ENCODE results near the gene TRIP12.
"Not testable (repeated sequence)": the region's sequence is repeated elsewhere in the genome, so short reads cannot be mapped to it uniquely, and the experiment has no call there.

TRIP12 gene

DNA sequence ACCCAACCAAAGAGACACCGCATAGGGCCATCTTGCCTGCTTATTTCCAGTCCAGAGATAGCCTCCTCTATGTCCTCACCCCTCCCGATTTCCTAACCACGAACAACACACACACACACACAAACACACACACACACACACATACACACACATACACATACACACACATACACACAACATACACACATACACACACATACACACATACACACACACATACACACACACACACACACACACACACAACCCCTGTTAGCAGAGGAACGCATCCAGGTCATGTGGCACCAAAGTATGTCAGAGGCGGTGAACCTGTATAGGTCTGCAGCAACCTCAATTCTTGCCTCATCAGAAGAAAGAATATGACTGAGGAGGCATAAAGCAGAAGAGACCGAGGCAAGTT is 188.9 kb downstream of the TRIP12 start:
- Mint-ChIP-seq H3K4me3 (no peak overlapping the region), H3K27me3 (no peaks in the 10 kb centered on the region), H3K27ac (no peak overlapping the region), H3K4me1 (peaks cover 11% of the 10 kb centered on the region), H3K9me3 (peaks cover 10% of the 10 kb centered on the region), H3K36me3 (no peaks in the 10 kb centered on the region)
- no peak for DNase-seq
- CTCF ChIA-PET = no interaction called here

DNA sequence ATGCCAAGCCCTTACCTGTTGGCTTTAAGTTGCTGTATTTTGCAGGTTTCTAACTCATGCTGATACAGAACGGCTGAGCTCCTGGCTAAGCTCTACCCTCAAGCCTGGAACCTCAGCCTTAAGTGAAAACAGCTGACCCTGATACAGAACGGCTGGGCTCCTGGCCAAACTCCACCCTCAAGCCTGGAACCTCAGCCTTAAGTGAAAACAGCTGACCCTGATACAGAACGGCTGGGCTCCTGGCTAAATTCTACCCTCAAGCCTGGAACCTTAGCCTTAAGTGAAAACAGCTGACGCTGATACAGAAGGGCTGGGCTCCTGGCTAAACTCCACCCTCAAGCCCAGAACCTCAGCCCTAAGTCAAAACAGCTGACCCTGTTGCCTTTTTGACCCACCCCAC is 189.9 kb downstream of the TRIP12 start:
- Mint-ChIP-seq H3K4me3 (no peak overlapping the region), H3K4me1 (peaks cover 11% of the 10 kb centered on the region), H3K27me3 (no peaks in the 10 kb centered on the region), H3K9me3 (peaks cover 2% of the 10 kb centered on the region), H3K36me3 (no peaks in the 10 kb centered on the region), H3K27ac (no peak overlapping the region)
- CTCF ChIA-PET = interaction anchor here (0.7 kb wide), 1 partner anchor 1722 kb away, joined by 3 read pairs; no protein-coding TSS in a partner anchor
- no peak for DNase-seq

DNA sequence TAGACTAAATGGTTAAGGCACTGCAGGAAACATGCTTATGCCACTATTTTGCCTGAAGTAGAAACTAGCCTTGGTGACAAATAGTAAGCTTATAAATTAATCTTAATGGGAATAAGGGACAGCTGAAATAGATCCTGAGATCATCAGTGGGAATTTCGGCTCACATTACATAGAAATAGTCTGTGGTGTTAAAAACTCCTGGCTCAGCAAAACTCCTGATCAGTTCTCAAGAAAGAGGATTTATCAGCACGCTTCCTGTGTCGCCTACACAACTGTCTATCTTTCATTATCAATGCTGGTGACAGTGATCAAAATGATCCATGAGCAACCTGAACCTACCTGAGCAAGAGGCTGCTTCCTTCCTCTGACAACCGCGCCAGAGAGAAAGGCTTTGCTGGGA is 190.4 kb downstream of the TRIP12 start:
- Mint-ChIP-seq H3K27me3 (no peaks in the 10 kb centered on the region), H3K9me3 (no peaks in the 10 kb centered on the region), H3K27ac (no peak overlapping the region), H3K36me3 (no peaks in the 10 kb centered on the region), H3K4me3 (no peak overlapping the region), H3K4me1 (peaks cover 11% of the 10 kb centered on the region)
- no peak for DNase-seq
- CTCF ChIA-PET = no interaction called here

DNA sequence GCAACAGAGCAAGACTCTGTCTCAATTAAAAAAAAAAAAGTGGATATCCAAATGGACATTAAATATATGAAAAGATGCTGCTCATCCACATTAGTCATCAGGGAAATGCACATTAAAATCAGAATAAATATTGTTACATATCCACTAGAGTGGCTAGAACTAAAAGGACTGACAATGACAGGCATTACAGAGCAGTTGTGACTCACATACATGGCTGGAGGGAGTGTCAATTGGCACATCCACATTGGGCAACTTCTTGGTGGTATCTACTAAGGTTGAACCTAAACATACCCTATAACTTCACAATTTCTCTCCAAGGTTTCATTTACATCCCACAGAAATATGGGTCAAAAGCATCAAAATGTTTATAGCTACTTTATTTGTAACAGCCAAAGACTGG is 193.4 kb downstream of the TRIP12 start:
- DNase-seq = no peak
- CTCF ChIA-PET = no interaction called here
- Mint-ChIP-seq H3K9me3 (no peaks in the 10 kb centered on the region), H3K27ac (no peak overlapping the region), H3K27me3 (peaks cover 6% of the 10 kb centered on the region), H3K36me3 (no peaks in the 10 kb centered on the region), H3K4me1 (peaks cover 5% of the 10 kb centered on the region), H3K4me3 (no peak overlapping the region)

DNA sequence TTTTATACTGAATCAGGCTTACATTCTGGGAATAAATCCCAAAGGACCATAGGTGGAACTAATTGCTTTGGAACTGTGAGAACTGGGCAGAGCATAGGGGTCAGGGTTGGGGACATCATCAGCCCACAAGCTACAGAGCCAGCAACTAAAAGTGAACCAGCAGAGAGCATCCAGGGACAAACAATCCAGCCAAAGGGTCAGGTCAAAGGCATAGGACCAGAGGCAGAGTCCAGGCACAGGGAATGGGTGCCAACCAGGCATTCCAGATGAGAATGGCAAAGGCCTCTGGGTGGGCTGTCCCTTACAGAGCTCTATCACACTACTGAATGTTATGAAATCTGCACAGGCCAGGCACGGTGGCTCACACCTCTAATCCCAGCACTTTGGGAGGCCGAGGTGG is 195.2 kb downstream of the TRIP12 start:
- Mint-ChIP-seq H3K4me1 (peaks cover 4% of the 10 kb centered on the region), H3K4me3 (no peak overlapping the region), H3K27me3 (peaks cover 6% of the 10 kb centered on the region), H3K9me3 (no peaks in the 10 kb centered on the region), H3K27ac (no peak overlapping the region), H3K36me3 (no peaks in the 10 kb centered on the region)
- CTCF ChIA-PET = interaction anchor here (0.8 kb wide), 1 partner anchor 15 kb away, joined by 3 read pairs; no protein-coding TSS in a partner anchor
- no peak for DNase-seq

DNA sequence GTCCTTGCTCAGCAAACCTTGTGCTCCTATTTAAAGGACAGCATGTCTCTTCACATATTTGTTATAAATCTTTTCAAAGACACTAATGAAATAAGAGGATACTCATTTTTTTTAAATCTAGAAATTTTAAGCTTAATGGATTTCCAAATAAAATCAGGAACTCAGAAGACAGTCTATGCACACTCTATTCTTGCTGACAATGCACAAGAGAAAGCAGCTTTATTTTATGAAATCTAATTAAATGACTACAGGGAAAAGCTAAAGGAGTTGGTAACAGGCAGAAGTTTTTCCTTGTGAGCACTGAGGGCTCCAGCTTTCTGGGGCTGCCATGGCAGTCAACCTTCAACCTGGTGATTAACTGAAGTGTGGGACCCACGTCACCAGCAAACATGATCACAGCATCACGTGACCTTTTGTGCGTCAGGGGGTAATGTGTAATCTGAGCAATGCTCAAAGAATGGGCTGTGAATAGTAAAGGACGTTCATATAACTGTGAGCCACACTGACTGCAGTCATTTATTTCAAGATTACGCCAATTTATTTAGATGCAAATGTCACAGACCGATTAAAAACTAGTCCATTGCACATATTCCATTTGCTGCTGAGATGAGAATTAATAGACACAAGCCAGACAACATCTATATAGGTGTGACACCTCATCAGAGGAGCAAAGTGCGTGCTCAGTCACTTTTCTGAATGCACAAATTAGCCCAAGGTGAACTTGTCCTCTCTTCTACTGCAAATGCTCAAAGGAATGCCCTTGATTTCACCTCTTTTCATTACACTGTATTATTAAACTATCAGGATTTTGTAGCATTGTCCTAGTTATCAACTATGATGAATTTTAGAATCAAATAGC is 195.9 kb downstream of the TRIP12 start:
- DNase-seq = no peak
- Mint-ChIP-seq H3K4me3 (no peak overlapping the region), H3K27ac (no peak overlapping the region), H3K9me3 (no peaks in the 10 kb centered on the region), H3K36me3 (no peaks in the 10 kb centered on the region), H3K4me1 (peaks cover 4% of the 10 kb centered on the region), H3K27me3 (peaks cover 7% of the 10 kb centered on the region)
- CTCF ChIA-PET = interaction anchor here (0.8 to 1.0 kb wide), 2 partner anchors 14 to 56 kb away, joined by 3 read pairs; no protein-coding TSS in a partner anchor

DNA sequence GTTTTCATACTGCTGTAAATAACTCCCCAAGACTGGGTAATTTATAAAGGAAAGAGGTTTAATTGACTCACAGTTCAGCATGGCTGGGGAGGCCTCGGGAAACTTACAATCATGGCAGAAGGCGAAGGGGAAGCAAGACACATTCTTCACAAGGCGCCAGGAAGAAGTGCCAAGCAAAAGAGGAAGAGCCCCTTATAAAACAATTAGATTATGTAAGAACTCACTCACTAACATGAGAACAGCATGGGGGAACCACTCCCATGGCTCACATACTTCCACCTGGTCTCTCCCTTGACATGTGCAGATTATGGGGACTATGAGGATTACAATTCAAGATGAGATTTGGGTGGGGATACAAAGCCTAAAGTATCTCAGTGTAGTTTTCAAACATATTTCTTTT is 198.6 kb downstream of the TRIP12 start:
- peaks cover 19% of the 10 kb centered on the region for H3K27me3 Mint-ChIP-seq
- H3K36me3 Mint-ChIP-seq, DNase-seq, CTCF ChIA-PET, H3K9me3 Mint-ChIP-seq, H3K4me1 Mint-ChIP-seq, H3K27ac Mint-ChIP-seq, H3K4me3 Mint-ChIP-seq: not testable (repeated sequence)

DNA sequence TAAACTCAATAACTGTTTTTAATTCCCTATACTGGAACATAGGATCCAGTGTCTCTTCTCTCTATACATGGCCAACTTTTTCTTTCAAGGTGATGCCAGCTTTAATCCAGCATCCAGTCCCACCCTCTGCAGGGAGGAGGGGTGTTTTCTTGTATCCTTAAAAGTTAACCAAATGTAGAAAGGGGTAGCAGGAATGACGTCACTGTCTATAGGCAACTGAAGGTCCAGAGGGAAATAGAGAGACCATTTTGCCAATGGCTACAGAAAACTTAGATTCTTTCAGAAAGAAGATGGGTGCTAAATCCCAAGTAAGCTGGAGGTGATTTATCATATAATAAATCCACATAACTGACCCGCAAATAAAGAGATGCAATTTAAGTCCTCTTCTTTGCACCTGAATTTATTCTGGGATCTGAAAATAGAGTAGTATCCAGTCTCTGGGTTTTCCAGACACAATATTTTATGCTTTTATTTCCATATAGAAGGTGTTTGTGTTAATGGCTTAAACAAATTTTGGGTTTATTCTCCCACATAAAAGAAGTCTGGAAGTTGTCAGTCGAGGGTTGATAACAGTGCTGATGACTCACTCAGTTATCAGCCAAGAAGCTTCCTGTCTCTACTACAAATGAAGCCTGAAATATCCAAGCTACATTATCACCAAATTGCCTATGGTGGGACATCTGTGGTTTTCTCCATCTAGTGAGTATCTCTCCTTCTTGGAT is 201.7 kb downstream of the TRIP12 start:
- CTCF ChIA-PET = interaction anchor here (1.2 kb wide), 1 partner anchor 10 kb away, joined by 3 read pairs; no protein-coding TSS in a partner anchor
- H3K9me3 Mint-ChIP-seq = no peaks in the 10 kb centered on the region
- H3K27me3 Mint-ChIP-seq = peaks cover 44% of the 10 kb centered on the region
- H3K36me3 Mint-ChIP-seq = no peaks in the 10 kb centered on the region
- no peak overlapping the region for H3K27ac Mint-ChIP-seq
- peaks cover 9% of the 10 kb centered on the region for H3K4me1 Mint-ChIP-seq
- DNase-seq = no peak
- no peak overlapping the region for H3K4me3 Mint-ChIP-seq

DNA sequence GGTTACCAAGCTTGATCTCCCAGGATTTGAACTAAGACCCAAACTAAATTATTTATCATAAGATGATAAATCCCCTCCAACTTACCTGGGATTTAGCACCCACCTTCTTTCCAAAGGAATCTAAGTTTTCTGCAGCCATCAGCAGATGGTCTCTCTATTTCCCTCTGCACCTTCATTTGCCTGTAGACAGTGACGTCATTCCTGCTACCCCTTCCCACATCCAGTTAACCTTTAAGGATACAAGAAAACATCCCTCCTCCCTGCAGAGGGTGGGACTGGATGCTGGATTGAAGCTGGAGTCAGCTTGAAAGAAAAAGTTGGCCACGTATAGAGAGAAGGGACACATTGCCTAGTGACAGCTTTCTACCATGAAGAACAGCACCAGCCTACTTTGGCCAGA is 203.8 kb downstream of the TRIP12 start:
- no peak overlapping the region for H3K27ac Mint-ChIP-seq
- H3K27me3 Mint-ChIP-seq = peaks cover 55% of the 10 kb centered on the region
- DNase-seq = no peak
- no peak overlapping the region for H3K4me3 Mint-ChIP-seq
- H3K4me1 Mint-ChIP-seq = peaks cover 5% of the 10 kb centered on the region
- no peaks in the 10 kb centered on the region for H3K9me3 Mint-ChIP-seq
- CTCF ChIA-PET = no interaction called here
- no peaks in the 10 kb centered on the region for H3K36me3 Mint-ChIP-seq

DNA sequence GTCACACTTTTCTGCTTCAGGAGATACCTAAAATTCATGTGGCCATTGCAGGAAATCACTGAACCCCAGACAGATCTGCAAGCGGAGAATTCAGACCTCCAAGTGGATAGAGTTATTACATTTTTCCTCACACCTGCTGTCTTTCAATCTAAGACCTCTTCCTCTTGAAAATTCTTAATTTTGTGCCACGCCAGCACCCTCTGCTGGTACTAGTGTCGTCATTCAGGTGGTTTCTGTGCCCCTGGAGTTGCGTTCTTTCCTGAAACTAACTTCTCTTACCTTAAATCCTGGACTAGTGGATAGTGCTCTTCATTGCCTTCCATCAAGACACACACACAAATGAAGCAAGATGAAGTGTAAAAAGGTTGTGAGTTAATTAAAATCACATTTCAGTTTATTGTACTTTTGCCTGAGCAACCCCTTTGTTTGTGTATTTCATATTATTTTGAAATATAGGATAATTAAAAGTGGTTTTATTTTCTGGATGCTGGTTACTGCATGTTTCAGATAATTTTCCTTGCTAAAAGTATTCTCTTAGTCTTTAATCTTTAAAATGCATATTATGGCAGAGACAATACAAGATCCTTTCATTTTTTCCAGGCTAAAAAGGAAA is 205.8 kb downstream of the TRIP12 start:
- no peak overlapping the region for H3K27ac Mint-ChIP-seq
- peak; percentile 54 for DNase-seq
- CTCF ChIA-PET = interaction anchor here (1.2 kb wide), 1 partner anchor 1825 kb away, joined by 4 read pairs; no protein-coding TSS in a partner anchor
- no peaks in the 10 kb centered on the region for H3K36me3 Mint-ChIP-seq
- H3K4me1 Mint-ChIP-seq = peaks cover 5% of the 10 kb centered on the region
- peak overlapping the region; percentile 16 for H3K4me3 Mint-ChIP-seq
- H3K9me3 Mint-ChIP-seq = no peaks in the 10 kb centered on the region
- peaks cover 74% of the 10 kb centered on the region for H3K27me3 Mint-ChIP-seq

DNA sequence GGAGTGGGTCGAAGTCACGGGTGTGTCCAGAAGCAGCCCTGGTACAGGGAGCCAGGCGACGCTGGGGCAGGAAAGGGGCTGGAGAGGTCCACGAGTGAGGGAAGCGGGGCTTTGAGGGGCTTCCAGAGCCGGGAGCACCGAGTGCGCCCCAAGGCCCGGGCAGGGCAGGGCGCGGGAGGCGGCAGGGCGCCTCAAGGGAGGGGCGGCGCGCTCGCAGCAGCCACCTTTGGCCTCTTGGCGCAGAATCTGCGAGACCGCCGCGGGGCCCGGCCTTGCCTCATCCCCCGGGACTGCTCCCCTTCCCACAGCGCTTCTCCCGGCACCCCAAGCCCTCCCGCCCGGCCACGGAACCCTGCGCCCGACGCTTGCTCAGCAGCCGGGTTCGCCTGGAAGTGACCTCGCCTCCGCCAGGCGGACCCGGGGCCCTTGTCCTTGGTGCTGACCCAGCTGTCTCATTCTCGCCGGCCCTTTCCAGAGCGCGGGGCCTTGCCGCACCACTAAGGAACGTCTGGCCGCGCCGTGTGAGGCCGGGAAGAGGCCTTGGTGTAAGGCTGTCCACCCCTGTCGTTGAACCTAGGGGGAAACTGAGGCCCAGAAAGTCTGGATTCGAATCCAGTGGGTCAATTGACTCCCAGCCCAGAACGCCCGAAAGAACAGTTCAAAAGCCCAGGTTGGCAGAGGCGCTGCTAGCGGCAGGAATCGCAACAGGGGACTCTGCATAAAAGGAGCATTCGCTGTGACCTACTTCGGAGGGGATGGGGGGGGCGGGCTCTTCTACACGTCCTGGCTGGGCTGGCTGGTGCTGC is 206.9 kb downstream of the TRIP12 start:
- H3K4me1 Mint-ChIP-seq = peaks cover 5% of the 10 kb centered on the region
- H3K9me3 Mint-ChIP-seq = no peaks in the 10 kb centered on the region
- no peaks in the 10 kb centered on the region for H3K36me3 Mint-ChIP-seq
- H3K27ac Mint-ChIP-seq = no peak overlapping the region
- CTCF ChIA-PET = no interaction called here
- H3K27me3 Mint-ChIP-seq = peaks cover 77% of the 10 kb centered on the region
- H3K4me3 Mint-ChIP-seq = peak overlapping the region; percentile 25
- DNase-seq = peak; percentile 59

DNA sequence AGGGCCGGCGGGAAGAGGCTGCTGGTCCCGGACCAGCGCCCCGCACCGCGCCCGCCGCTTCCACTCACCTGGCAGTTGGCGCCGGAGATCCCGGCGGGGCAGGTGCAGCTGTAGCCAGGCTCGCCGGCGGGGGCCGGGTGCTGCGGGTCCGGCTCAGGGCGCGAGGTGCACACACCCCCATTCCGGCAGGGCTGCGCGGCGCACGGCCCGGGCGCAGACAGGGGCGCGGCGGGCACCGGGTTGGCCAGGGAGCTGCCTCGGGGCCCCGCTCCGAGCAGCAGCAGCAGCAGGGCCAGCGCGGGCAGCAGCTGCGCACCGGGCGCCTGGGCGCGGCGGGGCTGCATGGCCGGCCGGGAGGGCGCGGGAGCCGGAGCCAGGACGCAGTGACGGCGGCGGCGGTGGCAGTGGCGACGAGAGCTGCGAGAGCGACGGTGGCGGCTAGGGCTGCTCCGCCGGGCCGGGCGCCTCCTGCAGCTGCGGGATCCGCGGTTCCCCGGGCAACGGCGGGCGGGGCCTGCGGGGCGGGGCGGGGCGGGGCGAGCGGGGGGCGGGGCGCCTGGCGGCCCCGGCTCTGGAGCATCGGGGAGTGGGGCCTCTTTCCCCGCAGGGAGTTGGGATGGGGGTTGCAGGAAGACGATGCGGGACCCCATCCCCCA is 207.6 kb downstream of the TRIP12 start, which contains the start of gene DNER:
Gene DNER, minus strand, starts transcription at position 476 of the 656 bp plus-strand sequence. Its CDS starts 132 bp downstream, at position 344.
- Mint-ChIP-seq H3K36me3 (no peaks in the 10 kb centered on the region), H3K4me3 (peak within 1 kb of the TSS; percentile 25), H3K4me1 (peaks cover 5% of the 10 kb centered on the region), H3K27me3 (peaks cover 81% of the 10 kb centered on the region), H3K27ac (no peak within 1 kb of the TSS), H3K9me3 (no peaks in the 10 kb centered on the region)
- CTCF ChIA-PET = no interaction called here
- DNase-seq = peak; percentile 70

Data from activated naive CD4-positive, alpha-beta T cell treated with anti-CD3 and anti-CD28 coated beads, Interleukin-2, amount 10 ng/mL, durations not matched to agents 7 days and 5 days (primary cell).